ENCODE results near the gene HS1BP3. TPM values are rescaled to one million over a fixed set of nuclear protein-coding genes. Genes with fewer than 3 reads are reported as not detected.

Gene HS1BP3
- total RNA-seq, 1 donor from 2014 or later = 23.1 TPM

- intact Hi-C loops (cut with DNase I) = loop anchor here (10.0 kb wide), 1 partner anchor 449 kb away; no protein-coding TSS in a partner anchor
- Histone ChIP-seq H3K9me3 (no peaks in the 10 kb centered on the region), H3K36me3 (no peaks in the 10 kb centered on the region), H3K27me3 (no peaks in the 10 kb centered on the region), H3K27ac (peak overlapping the region; percentile 83), H3K4me1 (peaks cover 45% of the 10 kb centered on the region), H3K4me3 (peak overlapping the region; percentile 57 to 60)
- TF ChIP-seq POLR2A (IDR thresholded peaks at IDR 0.05) (no peak), CTCF (IDR thresholded peaks at IDR 0.05) (no peak), POLR2AphosphoS5 (IDR thresholded peaks at IDR 0.05; ENCODE audit: insufficient read depth in 1 of 2, low read depth in 1 of 2) (no peak)
- DNase-seq (ENCODE audit: extremely low spot score in 2 of 2) = no peak
Observed at GRCh38 chr2:20665243-20666004, 14.5 kb upstream of the HS1BP3 start.

GRCh38 chr2:20664431-20665242 lies 13.7 kb upstream of the HS1BP3 start:
- intact Hi-C loops (cut with DNase I) = loop anchor here (5.0 to 10.0 kb wide), 2 partner anchors 298 to 450 kb away; no protein-coding TSS in a partner anchor

GRCh38 chr2:20664071-20664390 lies 13.1 kb upstream of the HS1BP3 start:
- Histone ChIP-seq H3K36me3 (no peaks in the 10 kb centered on the region), H3K27ac (no peak overlapping the region), H3K27me3 (no peaks in the 10 kb centered on the region), H3K4me1 (peaks cover 45% of the 10 kb centered on the region), H3K4me3 (no peak overlapping the region), H3K9me3 (no peaks in the 10 kb centered on the region)
- no peak for DNase-seq (ENCODE audit: extremely low spot score in 2 of 2)
- intact Hi-C loops (cut with DNase I) = loop anchor here (5.0 to 10.0 kb wide), 2 partner anchors 298 to 451 kb away; no protein-coding TSS in a partner anchor
- no peak for TF ChIP-seq POLR2AphosphoS5 (IDR thresholded peaks at IDR 0.05; ENCODE audit: insufficient read depth in 1 of 2, low read depth in 1 of 2)
- no peak for TF ChIP-seq CTCF (IDR thresholded peaks at IDR 0.05)
- no peak for TF ChIP-seq POLR2A (IDR thresholded peaks at IDR 0.05)

More at GRCh38 chr2:20664431-20665242, 13.7 kb upstream of the HS1BP3 start:
- Histone ChIP-seq H3K27ac (peak overlapping the region; percentile 83), H3K36me3 (no peaks in the 10 kb centered on the region), H3K4me1 (peaks cover 45% of the 10 kb centered on the region), H3K4me3 (peak overlapping the region; percentile 57 to 60), H3K9me3 (no peaks in the 10 kb centered on the region), H3K27me3 (no peaks in the 10 kb centered on the region)
- TF ChIP-seq POLR2AphosphoS5 (IDR thresholded peaks at IDR 0.05; ENCODE audit: insufficient read depth in 1 of 2, low read depth in 1 of 2) (no peak), POLR2A (IDR thresholded peaks at IDR 0.05) (no peak), CTCF (IDR thresholded peaks at IDR 0.05) (no peak)
- DNase-seq (ENCODE audit: extremely low spot score in 2 of 2) = no peak

GRCh38 chr2:20663196-20664070 lies 12.5 kb upstream of the HS1BP3 start:
- H3K4me3 ChIP-seq = no peak overlapping the region
- no peak for DNase-seq (ENCODE audit: extremely low spot score in 2 of 2)
- intact Hi-C loops (cut with DNase I) = loop anchor here (5.0 to 10.0 kb wide), 2 partner anchors 299 to 451 kb away; no protein-coding TSS in a partner anchor
- no peaks in the 10 kb centered on the region for H3K9me3 ChIP-seq
- peaks cover 39% of the 10 kb centered on the region for H3K4me1 ChIP-seq
- H3K27me3 ChIP-seq = no peaks in the 10 kb centered on the region
- no peaks in the 10 kb centered on the region for H3K36me3 ChIP-seq
- no peak for TF ChIP-seq CTCF (IDR thresholded peaks at IDR 0.05)
- TF ChIP-seq POLR2AphosphoS5 (IDR thresholded peaks at IDR 0.05; ENCODE audit: insufficient read depth in 1 of 2, low read depth in 1 of 2) = no peak
- no peak for TF ChIP-seq POLR2A (IDR thresholded peaks at IDR 0.05)
- no peak overlapping the region for H3K27ac ChIP-seq
